ENCODE data around the gene GLRX. TPM values are rescaled to one million over a fixed set of nuclear protein-coding genes. Genes with fewer than 3 reads are reported as not detected.

Gene GLRX
- total RNA-seq (2013; cell fraction: nucleolus; rRNA removed) = 41.5 and 42.2 TPM in 2 replicates
- 103 and 127 TPM in 2 replicates for total RNA-seq (2014; rRNA removed)
- total RNA-seq (2014; rRNA removed; fragmentation: Illumina TruSeq; extraction: Trizol) = 63.0 and 66.7 TPM in 2 replicates
- total RNA-seq (2021) = 80.0 and 80.2 TPM in 2 replicates
- polyA plus RNA-seq (2011; ENCODE audit: low read depth) = 58.0 TPM
- 188 and 194 TPM in 2 replicates for polyA plus RNA-seq (2011; rRNA removed)
- 89.8 and 172 TPM in 2 replicates for polyA plus RNA-seq (2011; cell fraction: cytosol; rRNA removed)
- 74.7 and 110 TPM in 2 replicates for polyA plus RNA-seq (2011; cell fraction: nucleus; rRNA removed)
- 135 and 145 TPM in 2 replicates for polyA plus RNA-seq (2012)
- 130 and 179 TPM in 2 replicates for polyA plus RNA-seq (2014; fragmentation: Illumina TruSeq; extraction: Trizol)
- 100 to 1,000 TPM; 311 to 366 TPM for polyA plus RNA-seq (2014; fragmentation: Nextera tagmentation; extraction: Ambion mirVana)
- 195 and 236 TPM in 2 replicates for polyA plus RNA-seq (2014; rRNA removed)
- 100 to 1,000 TPM; 185 to 187 TPM for polyA plus RNA-seq (2016; fragmentation: Nextera tagmentation; extraction: Ambion mirVana)
- polyA minus RNA-seq (2011; rRNA and poly(A)+ RNA removed) = 69.4 and 81.1 TPM in 2 replicates
- 9.3 and 12.3 TPM in 2 replicates for polyA minus RNA-seq (2011; cell fraction: cytosol; rRNA and poly(A)+ RNA removed)
- 41.7 and 62.0 TPM in 2 replicates for polyA minus RNA-seq (2011; cell fraction: nucleus; rRNA and poly(A)+ RNA removed)
- Bru-seq, nascent RNA = percentile 59 among the genes with signal in this experiment
- percentile 63 among the genes with signal in this experiment for BruChase-seq, experiment 1, labeled RNA remaining after a 6-hour chase
- percentile 61 among the genes with signal in this experiment for BruChase-seq, experiment 2, labeled RNA remaining after a 2-hour chase
- long read RNA-seq, experiment 1, transcript GLRX-201 (3 exons, 1,211 nt) = major isoform, 92 of 99 reads
- long read RNA-seq, experiment 1, partial matches to known transcripts = 0 of 99 reads
- long read RNA-seq, experiment 1, other reads (novel, unspliced or antisense) = 3 of 99 reads
- long read RNA-seq, experiment 2, transcript GLRX-201 (3 exons, 1,211 nt) = major isoform, 577 of 604 reads
- long read RNA-seq, experiment 2, transcript GLRX-202 (3 exons, 1,366 nt) = minor isoform, 7 of 604 reads
- long read RNA-seq, experiment 2, partial matches to known transcripts = 0 of 604 reads
- long read RNA-seq, experiment 2, other reads (novel, unspliced or antisense) = 17 of 604 reads

- H3K4me1 ChIP-seq (ENCODE audit: control insufficient read depth, insufficient read depth, low read length) = peaks cover 26% of the 10 kb centered on the region
- H3K36me3 ChIP-seq (ENCODE audit: control insufficient read depth in 2 of 2, insufficient read depth in 2 of 2, low read length in 1 of 2) = no peaks in the 10 kb centered on the region; a peak in 1 of 4 replicates
- peak within 1 kb of the TSS; percentile 87 for H3K4me3 ChIP-seq
- peaks cover 49% of the 10 kb centered on the region for H3K79me2 ChIP-seq (ENCODE audit: control insufficient read depth, insufficient read depth, low read length)
- H3K9me3 ChIP-seq (replicated peaks; ENCODE audit: control insufficient read depth, insufficient read depth, low read length) = no peaks in the 10 kb centered on the region
- H3K27ac ChIP-seq (ENCODE audit: control insufficient read depth, insufficient read depth) = peak within 1 kb of the TSS; percentile 86
- no peaks in the 10 kb centered on the region for H3K27me3 ChIP-seq (replicated peaks in 1 of 2; ENCODE audit: control insufficient read depth in 2 of 2, insufficient read depth in 2 of 2, low read length in 1 of 2)
- CTCF ChIA-PET = interaction anchor here (0.8 to 11.4 kb wide), 15 partner anchors 9 to 177 kb away, joined by 3 to 145 read pairs (median 4); partner anchors contain the start of gene RFESD
- no peak for DNase-seq (ENCODE audit: low read depth, low spot score)
- peak within 1 kb of the TSS; percentile 76 for H3K9ac ChIP-seq (ENCODE audit: control insufficient read depth, insufficient read depth, low read length)
- intact Hi-C loops (cut with micrococcal nuclease; ENCODE audit: unreplicated experiment) = loop anchor here (5.0 kb wide), 1 partner anchor 90 kb away; the partner anchor contains the start of gene RHOBTB3
- peak; percentile 35 for FAIRE-seq
- ATAC-seq = peak; percentile 66
- in situ Hi-C loops (cut with MboI) = no loop called here
- POLR2A ChIA-PET = interaction anchor here (0.6 to 10.1 kb wide), 14 partner anchors 9 to 175 kb away, joined by 3 to 153 read pairs (median 3); partner anchors contain the start of gene RFESD
- BruUV-seq (replicated peaks) = no TSS peak
- H3K4me2 ChIP-seq (ENCODE audit: control insufficient read depth, insufficient read depth) = peak within 1 kb of the TSS; percentile 99
- SMC1A ChIA-PET (ENCODE audit: uncharacterized antibody, unreplicated experiment) = interaction anchor here (0.9 to 15.2 kb wide), 20 partner anchors 8 to 176 kb away, joined by 3 to 320 read pairs (median 8); partner anchors contain the start of genes RFESD and RHOBTB3
- H4K20me1 ChIP-seq (ENCODE audit: control insufficient read depth, insufficient read depth) = no peaks in the 10 kb centered on the region
- 2% methylated on average over 8 of the region's 8 CpGs for WGBS (ENCODE audit: insufficient coverage, insufficient replicate concordance, low lambda C conversion rate, missing lambda C conversion rate)
- H2AFZ ChIP-seq (ENCODE audit: control insufficient read depth, low read depth, low read length) = peak within 1 kb of the TSS; percentile 85
- RAD21 ChIA-PET (ENCODE audit: unreplicated experiment) = interaction anchor here (1.2 to 12.7 kb wide), 13 partner anchors 9 to 177 kb away, joined by 3 to 186 read pairs (median 8); partner anchors contain the start of genes RFESD and RHOBTB3
- TF ChIP-seq CEBPB (IDR thresholded peaks at IDR 0.05; ENCODE audit: borderline replicate concordance in 1 of 2, low read depth in 2 of 2, low read length in 2 of 2) = no peak
- no peak for TF ChIP-seq MTA3 (IDR thresholded peaks at IDR 0.05; ENCODE audit: borderline replicate concordance, low read length)
- no peak for TF ChIP-seq CHD4 (IDR thresholded peaks at IDR 0.05)
- TF ChIP-seq IRF5 (IDR thresholded peaks at IDR 0.05; ENCODE audit: borderline replicate concordance) = no peak
- 0 out of 2 replicates have a peak, but pooled peaks have one; percentile 45 for TF ChIP-seq CBFB (IDR thresholded peaks at IDR 0.05; ENCODE audit: low read depth)
- TF ChIP-seq IKZF2 (IDR thresholded peaks at IDR 0.05) = peak in 1 of 2 experiments; percentile 5; a peak in 1 of 4 replicates
- TF ChIP-seq CEBPZ (IDR thresholded peaks at IDR 0.05; ENCODE audit: low read depth, low read length) = no peak
- peak; percentile 37; the same call in 1 of the 2 replicates for TF ChIP-seq NKRF (conservative IDR thresholded peaks at IDR 0.05)
- no peak for TF ChIP-seq SREBF1 (IDR thresholded peaks at IDR 0.05; ENCODE audit: low read length)
Observed at GRCh38 chr5:95822542-95823181, at the start of gene GLRX. GLRX (minus strand) TSS chr5:95822726; CDS start chr5:95822662, 64 bp downstream.
